ENCODE data around the gene NTHL1. TPM values are rescaled to one million over a fixed set of nuclear protein-coding genes. Genes with fewer than 3 reads are reported as not detected.
A peak's percentile ranks its signal among the peaks of the same experiment; 100 is the strongest.

Gene NTHL1
- total RNA-seq, 1 donor from 2014 or later, result 12.6 TPM

GRCh38 chr16:2093793-2094192 is 46.2 kb upstream of the NTHL1 start:
- Mint-ChIP-seq H3K4me3 (ENCODE audit: unreplicated experiment) (no peak overlapping the region), H3K27ac (ENCODE audit: unreplicated experiment) (no peak overlapping the region), H3K36me3 (ENCODE audit: low read depth) (peaks cover 13% of the 10 kb centered on the region), H3K27me3 (ENCODE audit: low read depth) (no peaks in the 10 kb centered on the region), H3K4me1 (ENCODE audit: low read depth) (no peaks in the 10 kb centered on the region), H3K9me3 (ENCODE audit: low read depth) (no peaks in the 10 kb centered on the region)
- DNase-seq (ENCODE audit: low spot score), result no peak
- TF ChIP-seq CTCF (IDR thresholded peaks at IDR 0.05), result no peak

GRCh38 chr16:2092866-2093265 is 45.2 kb upstream of the NTHL1 start:
- Mint-ChIP-seq H3K36me3 (ENCODE audit: low read depth) (peaks cover 13% of the 10 kb centered on the region), H3K27ac (ENCODE audit: unreplicated experiment) (no peak overlapping the region), H3K4me1 (ENCODE audit: low read depth) (no peaks in the 10 kb centered on the region), H3K27me3 (ENCODE audit: low read depth) (no peaks in the 10 kb centered on the region), H3K4me3 (ENCODE audit: unreplicated experiment) (no peak overlapping the region), H3K9me3 (ENCODE audit: low read depth) (no peaks in the 10 kb centered on the region)
- TF ChIP-seq CTCF (IDR thresholded peaks at IDR 0.05), result no peak
- no peak for DNase-seq (ENCODE audit: low spot score)

DNA sequence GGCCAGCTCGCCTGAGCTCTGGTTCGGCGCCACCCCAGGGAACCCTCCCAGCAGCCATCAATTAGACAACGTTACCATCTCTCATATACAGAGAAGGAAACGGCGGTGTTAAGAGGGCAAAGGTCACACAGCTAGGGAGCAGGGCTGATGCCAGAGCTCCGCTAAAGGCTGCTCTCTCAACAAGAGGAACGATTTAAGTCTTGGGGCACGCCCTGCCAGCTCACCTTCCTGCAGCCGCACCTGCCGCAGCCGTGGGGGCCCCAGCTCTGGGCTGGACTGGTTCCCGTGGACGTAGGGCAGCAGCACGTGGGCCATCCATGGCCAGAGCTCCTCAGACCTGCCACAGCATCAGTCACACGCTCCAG is 44.6 kb upstream of the NTHL1 start:
- H3K4me3 Mint-ChIP-seq (ENCODE audit: unreplicated experiment), result no peak overlapping the region
- no peaks in the 10 kb centered on the region for H3K9me3 Mint-ChIP-seq (ENCODE audit: low read depth)
- no peak for TF ChIP-seq CTCF (IDR thresholded peaks at IDR 0.05)
- no peaks in the 10 kb centered on the region for H3K4me1 Mint-ChIP-seq (ENCODE audit: low read depth)
- H3K36me3 Mint-ChIP-seq (ENCODE audit: low read depth), result peaks cover 16% of the 10 kb centered on the region
- H3K27ac Mint-ChIP-seq (ENCODE audit: unreplicated experiment), result no peak overlapping the region
- H3K27me3 Mint-ChIP-seq (ENCODE audit: low read depth), result no peaks in the 10 kb centered on the region
- DNase-seq (ENCODE audit: low spot score), result no peak

DNA sequence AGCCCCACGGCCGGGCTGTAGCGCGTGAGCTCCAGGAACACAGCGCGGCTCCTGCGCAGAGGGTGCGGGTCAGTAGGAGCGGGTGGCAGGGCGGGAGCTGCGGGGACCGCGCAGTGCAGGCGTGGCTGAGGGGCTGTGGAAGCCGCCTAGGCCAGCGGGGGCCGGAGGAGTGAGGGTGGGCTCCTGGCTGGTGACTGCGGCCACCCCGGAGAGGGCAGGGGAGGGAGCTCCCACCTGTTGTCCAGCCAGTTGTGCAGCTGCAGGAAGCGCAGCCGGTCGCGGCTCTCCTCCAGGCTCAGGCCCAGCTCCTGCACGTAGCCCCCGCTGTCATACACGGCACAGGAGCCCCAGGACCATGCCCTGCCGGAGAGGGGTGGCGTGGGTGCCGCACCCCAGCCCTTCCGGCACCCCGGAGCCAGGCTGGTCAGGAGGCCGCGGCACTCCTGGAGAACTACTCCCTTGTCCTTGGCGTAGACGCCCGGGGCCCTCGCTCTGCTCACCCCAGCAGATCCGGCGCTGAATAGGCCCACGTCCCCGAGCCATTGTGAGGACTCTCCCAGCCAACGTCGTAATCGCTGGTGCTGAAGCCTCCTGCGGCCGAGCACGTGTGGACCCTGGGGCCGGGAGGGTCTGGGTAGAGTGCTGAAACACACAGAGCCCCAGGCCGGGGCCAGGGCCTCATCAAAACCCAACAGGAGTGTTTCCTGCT is 44.1 kb upstream of the NTHL1 start:
- no peak for TF ChIP-seq CTCF (IDR thresholded peaks at IDR 0.05)
- Mint-ChIP-seq H3K27ac (ENCODE audit: unreplicated experiment) (no peak overlapping the region), H3K36me3 (ENCODE audit: low read depth) (peaks cover 16% of the 10 kb centered on the region), H3K27me3 (ENCODE audit: low read depth) (no peaks in the 10 kb centered on the region), H3K4me1 (ENCODE audit: low read depth) (no peaks in the 10 kb centered on the region), H3K4me3 (ENCODE audit: unreplicated experiment) (no peak overlapping the region), H3K9me3 (ENCODE audit: low read depth) (no peaks in the 10 kb centered on the region)
- no peak for DNase-seq (ENCODE audit: low spot score)

- TF ChIP-seq CTCF (IDR thresholded peaks at IDR 0.05), result peak; percentile 8
- no peaks in the 10 kb centered on the region for H3K27me3 Mint-ChIP-seq (ENCODE audit: low read depth)
- no peaks in the 10 kb centered on the region for H3K9me3 Mint-ChIP-seq (ENCODE audit: low read depth)
- no peaks in the 10 kb centered on the region for H3K4me1 Mint-ChIP-seq (ENCODE audit: low read depth)
- no peak overlapping the region for H3K4me3 Mint-ChIP-seq (ENCODE audit: unreplicated experiment)
- DNase-seq (ENCODE audit: low spot score), result no peak
- peaks cover 12% of the 10 kb centered on the region for H3K36me3 Mint-ChIP-seq (ENCODE audit: low read depth)
- no peak overlapping the region for H3K27ac Mint-ChIP-seq (ENCODE audit: unreplicated experiment)
Measured at GRCh38 chr16:2090777-2091546, 43.3 kb upstream of the NTHL1 start.

Data from chondrocyte (in vitro differentiated cells).